Vagina (tissue), 2 donors: Measurements from ENCODE around the gene TNRC6C.

Experiments used
- CTCF ChIP-seq, 3 experiments: fragments of 450-650 bp in 2 of 3; fragments of 200-600 bp in 1 of 3; sonication (generic) in 1 of 3; IDR thresholded peaks; one replicate each; pipeline ENCODE4 v1.5.1; 2017 to 2019; ENCODE audit warnings: antibody characterized with exemption in 3 of 3, mild to moderate bottlenecking in 2 of 3, moderate library complexity in 2 of 3
- POLR2A ChIP-seq, 2 donors: fragments of 450-650 bp; IDR thresholded peaks; one replicate each; pipeline ENCODE4 v1.6.1; 2017; ENCODE audit warnings: antibody characterized with exemption in 2 of 2, mild to moderate bottlenecking in 2 of 2, moderate library complexity in 2 of 2
- POLR2AphosphoS5 ChIP-seq, 2 donors: sonication (generic); formaldehyde crosslinking; IDR thresholded peaks; one replicate each; pipeline ENCODE4 v1.9.0; 2017; ENCODE audit warnings: antibody characterized with exemption in 2 of 2, mild to moderate bottlenecking in 2 of 2, low read depth in 1 of 2; ENCODE audit not compliant: insufficient read depth in 1 of 2

GRCh38 chr17:78016852-78017251 lies 58.3 kb downstream of the TNRC6C start:
- TF ChIP-seq CTCF (IDR thresholded peaks at IDR 0.05), result no peak
- TF ChIP-seq POLR2AphosphoS5 (IDR thresholded peaks at IDR 0.05; ENCODE audit: insufficient read depth in 1 of 2, low read depth in 1 of 2), result no peak
- TF ChIP-seq POLR2A (IDR thresholded peaks at IDR 0.05), result no peak
